Right lobe of liver (tissue), 4 donors: ENCODE data around the gene PGP.

Experiments
- POLR2A ChIP-seq: fragments of 450-650 bp; IDR thresholded peaks from one replicate; pipeline ENCODE4 v1.6.1; 2017; ENCODE audit warnings: antibody characterized with exemption, mild to moderate bottlenecking
- TF ChIP-seq, protein P1 (sequence below), 4 donors: fragments of 200-600 bp in 3 of 4; fragments of 450-650 bp in 1 of 4; IDR thresholded peaks; one replicate each; pipeline versions ENCODE4 v1.5.1 to v1.8.0; 2016 to 2022; ENCODE audit warnings: antibody characterized with exemption in 4 of 4, mild to moderate bottlenecking in 2 of 4
- donor health status: DM: no; HTN: no; CAD: no.
- donor health status: DM: no; HTN: no; CAD: no.
- donor health status: DM: no; HTN: yes; CAD: no.

DNA sequence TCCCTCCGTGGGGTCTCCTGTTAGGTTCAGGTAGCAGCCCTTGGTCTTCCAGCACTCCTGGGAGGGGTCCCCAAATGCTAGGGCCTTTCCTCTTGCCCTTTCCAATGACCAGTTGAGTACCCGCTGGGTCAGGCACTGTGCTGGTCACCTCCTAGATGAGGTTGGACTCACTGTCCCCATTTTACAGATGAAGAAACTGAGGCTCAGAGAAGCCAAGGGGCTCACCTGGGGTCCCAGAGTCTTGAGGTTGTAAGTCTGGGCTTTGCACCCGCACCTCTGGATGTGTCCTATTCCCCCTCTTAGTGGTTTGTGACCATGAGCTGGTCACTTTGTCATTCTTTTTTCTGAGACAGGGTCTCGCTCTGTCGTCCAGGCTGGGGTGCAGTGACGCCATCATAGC, 16.9 kb downstream of the PGP start:
- TF ChIP-seq, protein P1, sequence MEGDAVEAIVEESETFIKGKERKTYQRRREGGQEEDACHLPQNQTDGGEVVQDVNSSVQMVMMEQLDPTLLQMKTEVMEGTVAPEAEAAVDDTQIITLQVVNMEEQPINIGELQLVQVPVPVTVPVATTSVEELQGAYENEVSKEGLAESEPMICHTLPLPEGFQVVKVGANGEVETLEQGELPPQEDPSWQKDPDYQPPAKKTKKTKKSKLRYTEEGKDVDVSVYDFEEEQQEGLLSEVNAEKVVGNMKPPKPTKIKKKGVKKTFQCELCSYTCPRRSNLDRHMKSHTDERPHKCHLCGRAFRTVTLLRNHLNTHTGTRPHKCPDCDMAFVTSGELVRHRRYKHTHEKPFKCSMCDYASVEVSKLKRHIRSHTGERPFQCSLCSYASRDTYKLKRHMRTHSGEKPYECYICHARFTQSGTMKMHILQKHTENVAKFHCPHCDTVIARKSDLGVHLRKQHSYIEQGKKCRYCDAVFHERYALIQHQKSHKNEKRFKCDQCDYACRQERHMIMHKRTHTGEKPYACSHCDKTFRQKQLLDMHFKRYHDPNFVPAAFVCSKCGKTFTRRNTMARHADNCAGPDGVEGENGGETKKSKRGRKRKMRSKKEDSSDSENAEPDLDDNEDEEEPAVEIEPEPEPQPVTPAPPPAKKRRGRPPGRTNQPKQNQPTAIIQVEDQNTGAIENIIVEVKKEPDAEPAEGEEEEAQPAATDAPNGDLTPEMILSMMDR (IDR thresholded peaks at IDR 0.05) = no peak
- no peak for TF ChIP-seq POLR2A
